ENCODE data around the gene CDC42EP3. TPM values are rescaled to one million over a fixed set of nuclear protein-coding genes. Genes with fewer than 3 reads are reported as not detected.

CDC42EP3 gene
- total RNA-seq, 1 experiment from 2014 or later = 31.5 TPM

- H3K4me3 Mint-ChIP-seq = no peak overlapping the region
- H3K27ac Mint-ChIP-seq = no peak overlapping the region
- peaks cover 76% of the 10 kb centered on the region for H3K4me1 Mint-ChIP-seq
- H3K9me3 Mint-ChIP-seq = peaks cover 3% of the 10 kb centered on the region
- ATAC-seq (no peak), DNase-seq (ENCODE audit: low spot score) (no peak)
- peaks cover 21% of the 10 kb centered on the region for H3K27me3 Mint-ChIP-seq (ENCODE audit: low read depth)
- TF ChIP-seq MXD4 (CRISPR knock-in tag; IDR thresholded peaks at IDR 0.05; ENCODE audit: borderline replicate concordance) = no peak
- no peak for TF ChIP-seq NFATC4 (CRISPR knock-in tag; IDR thresholded peaks at IDR 0.05)
- TF ChIP-seq ZNF317 (CRISPR knock-in tag; IDR thresholded peaks at IDR 0.05; ENCODE audit: borderline replicate concordance, low read depth) = no peak
- TF ChIP-seq, protein P1, sequence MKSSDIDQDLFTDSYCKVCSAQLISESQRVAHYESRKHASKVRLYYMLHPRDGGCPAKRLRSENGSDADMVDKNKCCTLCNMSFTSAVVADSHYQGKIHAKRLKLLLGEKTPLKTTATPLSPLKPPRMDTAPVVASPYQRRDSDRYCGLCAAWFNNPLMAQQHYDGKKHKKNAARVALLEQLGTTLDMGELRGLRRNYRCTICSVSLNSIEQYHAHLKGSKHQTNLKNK (CRISPR knock-in tag; IDR thresholded peaks at IDR 0.05) = no peak
- no peak for TF ChIP-seq NR3C1 (CRISPR knock-in tag; conservative IDR thresholded peaks at IDR 0.05; ENCODE audit: low read depth)
- no peak for TF ChIP-seq PRRX2 (CRISPR knock-in tag; IDR thresholded peaks at IDR 0.05)
- TF ChIP-seq, protein P2, sequence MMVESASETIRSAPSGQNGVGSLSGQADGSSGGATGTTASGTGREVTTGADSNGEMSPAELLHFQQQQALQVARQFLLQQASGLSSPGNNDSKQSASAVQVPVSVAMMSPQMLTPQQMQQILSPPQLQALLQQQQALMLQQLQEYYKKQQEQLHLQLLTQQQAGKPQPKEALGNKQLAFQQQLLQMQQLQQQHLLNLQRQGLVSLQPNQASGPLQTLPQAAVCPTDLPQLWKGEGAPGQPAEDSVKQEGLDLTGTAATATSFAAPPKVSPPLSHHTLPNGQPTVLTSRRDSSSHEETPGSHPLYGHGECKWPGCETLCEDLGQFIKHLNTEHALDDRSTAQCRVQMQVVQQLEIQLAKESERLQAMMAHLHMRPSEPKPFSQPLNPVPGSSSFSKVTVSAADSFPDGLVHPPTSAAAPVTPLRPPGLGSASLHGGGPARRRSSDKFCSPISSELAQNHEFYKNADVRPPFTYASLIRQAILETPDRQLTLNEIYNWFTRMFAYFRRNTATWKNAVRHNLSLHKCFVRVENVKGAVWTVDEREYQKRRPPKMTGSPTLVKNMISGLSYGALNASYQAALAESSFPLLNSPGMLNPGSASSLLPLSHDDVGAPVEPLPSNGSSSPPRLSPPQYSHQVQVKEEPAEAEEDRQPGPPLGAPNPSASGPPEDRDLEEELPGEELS (CRISPR knock-in tag; IDR thresholded peaks at IDR 0.05) = no peak
- ChIA-PET CTCF (interaction anchor here (1.0 kb wide), 1 partner anchor 179 kb away, joined by 3 read pairs; no protein-coding TSS in a partner anchor), POLR2A (no interaction called here)
- H3K36me3 Mint-ChIP-seq = peaks cover 16% of the 10 kb centered on the region
These were observed 18.3 kb downstream of the CDC42EP3 start for GRCh38 chr2:37653093-37653492.

GRCh38 chr2:37652199-37652640 lies 19.2 kb downstream of the CDC42EP3 start:
- peaks cover 21% of the 10 kb centered on the region for H3K27me3 Mint-ChIP-seq (ENCODE audit: low read depth)
- no peak for DNase-seq (ENCODE audit: low spot score)
- TF ChIP-seq ZNF219 (CRISPR knock-in tag; IDR thresholded peaks at IDR 0.05; ENCODE audit: borderline replicate concordance) (no peak), ZNF317 (CRISPR knock-in tag; IDR thresholded peaks at IDR 0.05; ENCODE audit: borderline replicate concordance, low read depth) (no peak), FOXK1 (CRISPR knock-in tag; IDR thresholded peaks at IDR 0.05) (no peak), GTF2I (CRISPR knock-in tag; conservative IDR thresholded peaks at IDR 0.05) (no peak), RELA (CRISPR knock-in tag; IDR thresholded peaks at IDR 0.05; ENCODE audit: borderline replicate concordance) (no peak), TP53 (CRISPR knock-in tag; IDR thresholded peaks at IDR 0.05) (no peak), ARID4B (CRISPR knock-in tag; IDR thresholded peaks at IDR 0.05; ENCODE audit: borderline replicate concordance) (no peak), ATF1 (CRISPR knock-in tag; IDR thresholded peaks at IDR 0.05) (no peak)
- TF ChIP-seq, protein P3, sequence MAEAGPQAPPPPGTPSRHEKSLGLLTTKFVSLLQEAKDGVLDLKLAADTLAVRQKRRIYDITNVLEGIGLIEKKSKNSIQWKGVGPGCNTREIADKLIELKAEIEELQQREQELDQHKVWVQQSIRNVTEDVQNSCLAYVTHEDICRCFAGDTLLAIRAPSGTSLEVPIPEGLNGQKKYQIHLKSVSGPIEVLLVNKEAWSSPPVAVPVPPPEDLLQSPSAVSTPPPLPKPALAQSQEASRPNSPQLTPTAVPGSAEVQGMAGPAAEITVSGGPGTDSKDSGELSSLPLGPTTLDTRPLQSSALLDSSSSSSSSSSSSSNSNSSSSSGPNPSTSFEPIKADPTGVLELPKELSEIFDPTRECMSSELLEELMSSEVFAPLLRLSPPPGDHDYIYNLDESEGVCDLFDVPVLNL (CRISPR knock-in tag; IDR thresholded peaks at IDR 0.05; ENCODE audit: borderline replicate concordance, low read depth) = no peak
- TF ChIP-seq, protein P4, sequence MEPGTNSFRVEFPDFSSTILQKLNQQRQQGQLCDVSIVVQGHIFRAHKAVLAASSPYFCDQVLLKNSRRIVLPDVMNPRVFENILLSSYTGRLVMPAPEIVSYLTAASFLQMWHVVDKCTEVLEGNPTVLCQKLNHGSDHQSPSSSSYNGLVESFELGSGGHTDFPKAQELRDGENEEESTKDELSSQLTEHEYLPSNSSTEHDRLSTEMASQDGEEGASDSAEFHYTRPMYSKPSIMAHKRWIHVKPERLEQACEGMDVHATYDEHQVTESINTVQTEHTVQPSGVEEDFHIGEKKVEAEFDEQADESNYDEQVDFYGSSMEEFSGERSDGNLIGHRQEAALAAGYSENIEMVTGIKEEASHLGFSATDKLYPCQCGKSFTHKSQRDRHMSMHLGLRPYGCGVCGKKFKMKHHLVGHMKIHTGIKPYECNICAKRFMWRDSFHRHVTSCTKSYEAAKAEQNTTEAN (CRISPR knock-in tag; IDR thresholded peaks at IDR 0.05) = no peak
- TF ChIP-seq, protein P2 (CRISPR knock-in tag; IDR thresholded peaks at IDR 0.05) = no peak
- TF ChIP-seq, protein P5, sequence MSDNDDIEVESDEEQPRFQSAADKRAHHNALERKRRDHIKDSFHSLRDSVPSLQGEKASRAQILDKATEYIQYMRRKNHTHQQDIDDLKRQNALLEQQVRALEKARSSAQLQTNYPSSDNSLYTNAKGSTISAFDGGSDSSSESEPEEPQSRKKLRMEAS (CRISPR knock-in tag; IDR thresholded peaks at IDR 0.05) = no peak
- peak overlapping the region; percentile 79; the same call in 1 of the 2 replicates for H3K27ac Mint-ChIP-seq
- no peak for ATAC-seq
- H3K4me1 Mint-ChIP-seq = peaks cover 68% of the 10 kb centered on the region
- H3K9me3 Mint-ChIP-seq = peaks cover 12% of the 10 kb centered on the region
- H3K4me3 Mint-ChIP-seq = no peak overlapping the region
- H3K36me3 Mint-ChIP-seq = peaks cover 25% of the 10 kb centered on the region
- ChIA-PET CTCF (interaction anchor here (0.7 to 1.0 kb wide), 2 partner anchors 237 to 1292 kb away, joined by 5 to 7 read pairs; no protein-coding TSS in a partner anchor), POLR2A (interaction anchor here (0.7 kb wide), 1 partner anchor 42 kb away, joined by 5 read pairs; no protein-coding TSS in a partner anchor)
